Measurements from ENCODE around the gene CPSF4. TPM values are rescaled to one million over a fixed set of nuclear protein-coding genes. Genes with fewer than 3 reads are reported as not detected.

Gene CPSF4
- total RNA-seq, 2 experiments from 2014 or later, result 61.5 to 62.1 TPM

- peaks cover 15% of the 10 kb centered on the region for H3K4me1 Mint-ChIP-seq
- no peaks in the 10 kb centered on the region for H3K27me3 Mint-ChIP-seq
- no peak overlapping the region for H3K4me3 Mint-ChIP-seq
- DNase-seq (no peak), ATAC-seq (ENCODE audit: low read depth) (peak; percentile 62)
- POLR2A ChIA-PET, result interaction anchor here (0.6 kb wide), 1 partner anchor 12 kb away, joined by 3 read pairs; no protein-coding TSS in a partner anchor
- peaks cover 30% of the 10 kb centered on the region for H3K36me3 Mint-ChIP-seq
- no peak overlapping the region for H3K27ac Mint-ChIP-seq
- no peaks in the 10 kb centered on the region for H3K9me3 Mint-ChIP-seq
Measured at GRCh38 chr7:99459087-99459486, 20.3 kb downstream of the CPSF4 start.

GRCh38 chr7:99460651-99461050, 21.9 kb downstream of the CPSF4 start:
- Mint-ChIP-seq H3K9me3 (no peaks in the 10 kb centered on the region), H3K4me3 (no peak overlapping the region), H3K36me3 (peaks cover 31% of the 10 kb centered on the region), H3K4me1 (peaks cover 24% of the 10 kb centered on the region), H3K27me3 (no peaks in the 10 kb centered on the region), H3K27ac (no peak overlapping the region)
- POLR2A ChIA-PET, result interaction anchor here (0.6 kb wide), 1 partner anchor 11 kb away, joined by 3 read pairs; no protein-coding TSS in a partner anchor
- DNase-seq, result no peak
- no peak for ATAC-seq (ENCODE audit: low read depth)

GRCh38 chr7:99461221-99461620, 22.5 kb downstream of the CPSF4 start:
- ATAC-seq (ENCODE audit: low read depth) (no peak), DNase-seq (no peak)
- Mint-ChIP-seq H3K27ac (no peak overlapping the region), H3K9me3 (no peaks in the 10 kb centered on the region), H3K36me3 (peaks cover 31% of the 10 kb centered on the region), H3K4me3 (no peak overlapping the region), H3K4me1 (peaks cover 24% of the 10 kb centered on the region), H3K27me3 (no peaks in the 10 kb centered on the region)
- POLR2A ChIA-PET, result interaction anchor here (0.6 kb wide), 1 partner anchor 11 kb away, joined by 3 read pairs; no protein-coding TSS in a partner anchor

- Mint-ChIP-seq H3K9me3 (no peaks in the 10 kb centered on the region), H3K4me1 (peaks cover 22% of the 10 kb centered on the region), H3K4me3 (peak overlapping the region; percentile 89), H3K27ac (peak overlapping the region; percentile 92), H3K36me3 (peaks cover 21% of the 10 kb centered on the region), H3K27me3 (no peaks in the 10 kb centered on the region)
- DNase-seq, result no peak
- ATAC-seq (ENCODE audit: low read depth), result peak; percentile 8
- POLR2A ChIA-PET, result interaction anchor here (0.6 to 3.2 kb wide), 7 partner anchors 27 to 550 kb away, joined by 3 to 12 read pairs (median 5); partner anchors contain the start of genes BUD31, CPSF4, PDAP1 and PTCD1
Measured at GRCh38 chr7:99465421-99465768, 26.7 kb downstream of the CPSF4 start.

GRCh38 chr7:99468336-99468918, 29.7 kb downstream of the CPSF4 start:
- Mint-ChIP-seq H3K9me3 (no peaks in the 10 kb centered on the region), H3K36me3 (peaks cover 15% of the 10 kb centered on the region), H3K4me1 (peaks cover 20% of the 10 kb centered on the region), H3K27me3 (peaks cover 2% of the 10 kb centered on the region), H3K27ac (no peak overlapping the region), H3K4me3 (no peak overlapping the region)
- POLR2A ChIA-PET, result interaction anchor here (0.6 kb wide), 1 partner anchor 100 kb away, joined by 3 read pairs; no protein-coding TSS in a partner anchor
- DNase-seq (no peak), ATAC-seq (ENCODE audit: low read depth) (no peak)

GRCh38 chr7:99469381-99470065, 30.8 kb downstream of the CPSF4 start:
- no peak overlapping the region for H3K4me3 Mint-ChIP-seq
- POLR2A ChIA-PET, result interaction anchor here (1.1 to 2.9 kb wide), 2 partner anchors 30 to 61 kb away, joined by 3 to 7 read pairs; partner anchors contain the start of genes BUD31, PDAP1 and ZNF394
- no peak for ATAC-seq (ENCODE audit: low read depth)

GRCh38 chr7:99472561-99473314, 34.0 kb downstream of the CPSF4 start, which contains the start of gene ZNF789:
TSS of gene ZNF789 (plus strand) at chr7:99472890. CDS start at chr7:99476457, 3,567 bp downstream.
- Mint-ChIP-seq H3K36me3 (peaks cover 13% of the 10 kb centered on the region), H3K4me3 (peak within 1 kb of the TSS; percentile 95), H3K9me3 (no peaks in the 10 kb centered on the region), H3K4me1 (peaks cover 21% of the 10 kb centered on the region), H3K27ac (peak within 1 kb of the TSS; percentile 92), H3K27me3 (peaks cover 2% of the 10 kb centered on the region)
- DNase-seq (peak; percentile 95), ATAC-seq (ENCODE audit: low read depth) (peak; percentile 99)
- POLR2A ChIA-PET, result interaction anchor here (0.6 to 4.3 kb wide), 9 partner anchors 17 to 447 kb away, joined by 3 to 50 read pairs (median 7); partner anchors contain the start of genes BUD31, PDAP1, TRIM4 and ZKSCAN5

More at GRCh38 chr7:99469381-99470065, 30.8 kb downstream of the CPSF4 start:
- peaks cover 20% of the 10 kb centered on the region for H3K4me1 Mint-ChIP-seq
- no peak for DNase-seq
- H3K9me3 Mint-ChIP-seq, result no peaks in the 10 kb centered on the region
- H3K27me3 Mint-ChIP-seq, result peaks cover 2% of the 10 kb centered on the region
- no peak overlapping the region for H3K27ac Mint-ChIP-seq
- peaks cover 10% of the 10 kb centered on the region for H3K36me3 Mint-ChIP-seq

- no peak for ATAC-seq (ENCODE audit: low read depth)
- peaks cover 2% of the 10 kb centered on the region for H3K27me3 Mint-ChIP-seq
Measured at GRCh38 chr7:99473315-99473596, 34.5 kb downstream of the CPSF4 start.

GRCh38 chr7:99476107-99476506, 37.4 kb downstream of the CPSF4 start:
- ATAC-seq (ENCODE audit: low read depth), result no peak
- POLR2A ChIA-PET, result interaction anchor here (0.5 to 0.7 kb wide), 4 partner anchors 37 to 82 kb away, joined by 3 to 4 read pairs (median 3); partner anchors contain the start of genes BUD31, CPSF4, PTCD1 and ZNF655
- Mint-ChIP-seq H3K9me3 (no peaks in the 10 kb centered on the region), H3K27me3 (peaks cover 1% of the 10 kb centered on the region), H3K36me3 (peaks cover 25% of the 10 kb centered on the region), H3K4me1 (peaks cover 30% of the 10 kb centered on the region), H3K4me3 (no peak overlapping the region), H3K27ac (no peak overlapping the region)
- DNase-seq, result no peak

More at GRCh38 chr7:99473315-99473596, 34.5 kb downstream of the CPSF4 start:
- peaks cover 15% of the 10 kb centered on the region for H3K36me3 Mint-ChIP-seq
- H3K4me1 Mint-ChIP-seq, result peaks cover 25% of the 10 kb centered on the region
- DNase-seq, result no peak
- H3K27ac Mint-ChIP-seq, result peak overlapping the region; percentile 92
- no peaks in the 10 kb centered on the region for H3K9me3 Mint-ChIP-seq
- POLR2A ChIA-PET, result interaction anchor here (0.6 to 4.3 kb wide), 6 partner anchors 16 to 446 kb away, joined by 3 to 50 read pairs (median 5); partner anchors contain the start of genes TRIM4, ZKSCAN5, ZNF394 and ZNF655
- H3K4me3 Mint-ChIP-seq, result peak overlapping the region; percentile 95

- peaks cover 27% of the 10 kb centered on the region for H3K36me3 Mint-ChIP-seq
- ATAC-seq (ENCODE audit: low read depth), result peak; percentile 28
Measured at GRCh38 chr7:99478464-99479440, 40.0 kb downstream of the CPSF4 start.

GRCh38 chr7:99485094-99485493, 46.4 kb downstream of the CPSF4 start:
- DNase-seq (no peak), ATAC-seq (ENCODE audit: low read depth) (no peak)
- Mint-ChIP-seq H3K4me1 (no peaks in the 10 kb centered on the region), H3K9me3 (peaks cover 5% of the 10 kb centered on the region), H3K4me3 (no peak overlapping the region), H3K27ac (peak overlapping the region; percentile 1), H3K36me3 (peaks cover 47% of the 10 kb centered on the region), H3K27me3 (no peaks in the 10 kb centered on the region)
- POLR2A ChIA-PET, result no interaction called here

More at GRCh38 chr7:99478464-99479440, 40.0 kb downstream of the CPSF4 start:
- Mint-ChIP-seq H3K27me3 (no peaks in the 10 kb centered on the region), H3K27ac (peak overlapping the region; percentile 20), H3K9me3 (no peaks in the 10 kb centered on the region), H3K4me3 (peak overlapping the region; percentile 12), H3K4me1 (peaks cover 25% of the 10 kb centered on the region)
- no peak for DNase-seq
- POLR2A ChIA-PET, result interaction anchor here (0.8 kb wide), 1 partner anchor 22 kb away, joined by 3 read pairs; the partner anchor contains the start of gene ZNF394

GRCh38 chr7:99489235-99489634, 50.5 kb downstream of the CPSF4 start:
- Mint-ChIP-seq H3K36me3 (peaks cover 67% of the 10 kb centered on the region), H3K4me1 (no peaks in the 10 kb centered on the region), H3K9me3 (peaks cover 12% of the 10 kb centered on the region), H3K4me3 (no peak overlapping the region), H3K27me3 (no peaks in the 10 kb centered on the region), H3K27ac (no peak overlapping the region)
- POLR2A ChIA-PET, result interaction anchor here (0.7 to 1.0 kb wide), 3 partner anchors 12 to 70 kb away, joined by 3 to 7 read pairs (median 3); no protein-coding TSS in a partner anchor
- ATAC-seq (ENCODE audit: low read depth), result no peak
- DNase-seq, result no peak
